Gastroesophageal sphincter (tissue), 4 donors: ENCODE data around the gene DHX57. TPM values are rescaled to one million over a fixed set of nuclear protein-coding genes. Genes with fewer than 3 reads are reported as not detected.

Experiments used
- ATAC-seq: fragments of 150-250 bp; one replicate; pipeline ENCODE4 v1.9.1; 2016; ENCODE audit warnings: mild to moderate bottlenecking, moderate library complexity
- H3K27ac ChIP-seq, 4 donors: fragments of 200-600 bp; sonication (generic) in 3 of 4; 1 replicate in 3 of 4; 2 replicates in 1 of 4; pipeline ENCODE4 v1.5.1; 2016 to 2019
- H3K27me3 ChIP-seq: fragments of 200-600 bp; sonication (generic); one replicate; pipeline ENCODE4 v1.5.1; 2019
- H3K36me3 ChIP-seq, 2 donors: fragments of 200-600 bp; sonication (generic); one replicate each; pipeline ENCODE4 v1.5.1; 2019; ENCODE audit warnings: control low read depth in 1 of 2
- H3K4me1 ChIP-seq, 3 donors: fragments of 200-600 bp; sonication (generic); 1 replicate in 2 of 3; 2 replicates in 1 of 3; pipeline ENCODE4 v1.5.1; 2016 to 2019; ENCODE audit warnings: control low read depth in 2 of 3
- H3K4me3 ChIP-seq, 2 donors: fragments of 200-600 bp; sonication (generic); one replicate each; pipeline ENCODE4 v1.5.1; 2019; ENCODE audit warnings: mild to moderate bottlenecking in 1 of 2, moderate library complexity in 1 of 2
- H3K9me3 ChIP-seq, 3 donors: fragments of 200-600 bp; sonication (generic); one replicate each; pipeline ENCODE4 v1.5.1; 2017 to 2019; ENCODE audit warnings: control low read depth in 2 of 3
- EP300 ChIP-seq: sonication (generic); formaldehyde crosslinking; IDR thresholded peaks from one replicate; pipeline ENCODE4 v1.6.1; 2017; ENCODE audit warnings: antibody characterized with exemption, mild to moderate bottlenecking
- POLR2A ChIP-seq, 2 donors: fragments of 450-650 bp; IDR thresholded peaks; one replicate each; pipeline ENCODE4 v1.6.1; 2017; ENCODE audit warnings: antibody characterized with exemption in 2 of 2, mild to moderate bottlenecking in 2 of 2, moderate library complexity in 1 of 2
- POLR2AphosphoS5 ChIP-seq: sonication (generic); formaldehyde crosslinking; IDR thresholded peaks from one replicate; pipeline ENCODE4 v1.6.1; 2017; ENCODE audit warnings: antibody characterized with exemption
- WGBS, 2 donors: methylation state at CpG; one replicate each; pipeline ENCODE4 v1.1.5; 2018; ENCODE audit warnings: low coverage in 1 of 2; 5-methylcytosine and 5-hydroxymethylcytosine counted together
- total RNA-seq, 4 donors: library from RNA; depleted of rRNA; stranded (reverse); fragments of >200 nt; gene quantifications; one replicate each; pipeline ENCODE4 v1.1.0, GENCODE V29; 2016
- TF ChIP-seq, protein P1 (sequence below), 4 experiments: fragments of 200-600 bp in 2 of 4; fragments of 450-650 bp in 2 of 4; sonication (generic) in 1 of 4; IDR thresholded peaks; one replicate each; pipeline ENCODE4 v1.5.1; 2017 to 2019; ENCODE audit warnings: antibody characterized with exemption in 4 of 4, mild to moderate bottlenecking in 2 of 4, moderate library complexity in 2 of 4

Gene DHX57
- total RNA-seq, 4 donors from 2014 or later = 10.9 to 24.1 (median 20.1) TPM

DNA sequence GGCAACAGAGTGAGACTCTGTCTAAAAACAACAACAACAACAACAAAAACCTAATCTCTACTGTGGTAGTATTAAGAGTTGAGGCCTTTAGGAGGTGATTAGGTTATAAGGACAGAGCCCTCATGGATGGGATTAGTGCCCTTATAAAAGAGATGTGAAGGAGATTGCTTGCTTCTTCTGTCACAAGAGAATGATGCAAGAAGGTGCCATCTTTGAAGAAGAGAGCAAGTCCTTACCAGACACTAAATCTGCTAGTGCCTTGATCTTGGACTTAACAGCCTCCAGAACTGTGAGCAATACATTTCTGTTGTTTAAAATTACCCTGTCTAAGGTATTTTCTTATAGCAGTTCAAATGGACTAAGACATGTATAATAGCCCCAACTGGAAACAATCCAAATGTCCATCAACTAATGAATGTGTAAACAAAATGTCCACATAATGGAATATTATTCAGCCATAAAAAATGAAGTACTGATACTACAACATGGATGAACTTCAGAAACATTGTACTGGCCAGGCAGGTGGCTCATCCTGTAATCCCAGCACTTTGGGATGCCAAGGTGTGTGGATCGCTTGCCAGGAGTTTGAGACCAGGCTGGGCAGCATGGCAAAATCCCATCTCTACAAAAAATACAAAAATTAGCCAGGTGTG is 12.3 kb upstream of the DHX57 start:
- ATAC-seq = no peak
- H3K4me3 ChIP-seq = no peak overlapping the region
- H3K36me3 ChIP-seq = peaks cover 0 to 18% of the 10 kb centered on the region in 2 donors
- 83% methylated on average over 1 of the region's 1 CpG; no CpG with 5 or more reads in 1 of the 2 donors for WGBS, 2 donors
- no peak for TF ChIP-seq EP300
- TF ChIP-seq, protein P1, sequence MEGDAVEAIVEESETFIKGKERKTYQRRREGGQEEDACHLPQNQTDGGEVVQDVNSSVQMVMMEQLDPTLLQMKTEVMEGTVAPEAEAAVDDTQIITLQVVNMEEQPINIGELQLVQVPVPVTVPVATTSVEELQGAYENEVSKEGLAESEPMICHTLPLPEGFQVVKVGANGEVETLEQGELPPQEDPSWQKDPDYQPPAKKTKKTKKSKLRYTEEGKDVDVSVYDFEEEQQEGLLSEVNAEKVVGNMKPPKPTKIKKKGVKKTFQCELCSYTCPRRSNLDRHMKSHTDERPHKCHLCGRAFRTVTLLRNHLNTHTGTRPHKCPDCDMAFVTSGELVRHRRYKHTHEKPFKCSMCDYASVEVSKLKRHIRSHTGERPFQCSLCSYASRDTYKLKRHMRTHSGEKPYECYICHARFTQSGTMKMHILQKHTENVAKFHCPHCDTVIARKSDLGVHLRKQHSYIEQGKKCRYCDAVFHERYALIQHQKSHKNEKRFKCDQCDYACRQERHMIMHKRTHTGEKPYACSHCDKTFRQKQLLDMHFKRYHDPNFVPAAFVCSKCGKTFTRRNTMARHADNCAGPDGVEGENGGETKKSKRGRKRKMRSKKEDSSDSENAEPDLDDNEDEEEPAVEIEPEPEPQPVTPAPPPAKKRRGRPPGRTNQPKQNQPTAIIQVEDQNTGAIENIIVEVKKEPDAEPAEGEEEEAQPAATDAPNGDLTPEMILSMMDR (IDR thresholded peaks at IDR 0.05) = no peak
- no peak for TF ChIP-seq POLR2AphosphoS5
- TF ChIP-seq POLR2A (IDR thresholded peaks at IDR 0.05) = no peak
- no peaks in the 10 kb centered on the region for H3K27me3 ChIP-seq
- no peaks in the 10 kb centered on the region for H3K9me3 ChIP-seq
- no peaks in the 10 kb centered on the region for H3K4me1 ChIP-seq
- no peak overlapping the region for H3K27ac ChIP-seq

DNA sequence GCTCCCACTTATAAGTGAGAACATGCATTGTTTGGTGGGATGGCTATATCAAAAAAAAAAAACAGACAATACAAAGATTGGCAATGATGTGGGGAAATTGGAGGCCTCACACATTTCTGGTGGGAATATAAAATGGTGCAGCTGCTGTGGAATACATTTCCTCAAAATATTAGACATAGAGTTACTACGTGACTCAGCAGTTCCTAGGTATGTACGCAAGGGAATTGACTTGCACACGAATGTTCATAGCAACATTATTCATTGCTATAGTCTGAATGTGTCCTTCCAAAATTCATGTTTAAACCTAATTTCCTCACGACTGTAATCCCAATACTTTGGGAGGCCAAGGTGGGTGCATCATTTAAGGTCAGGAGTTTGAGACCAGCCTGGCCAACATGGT is 11.6 kb upstream of the DHX57 start:
- no peak overlapping the region for H3K4me3 ChIP-seq
- H3K9me3 ChIP-seq = no peaks in the 10 kb centered on the region
- WGBS, 2 donors = 92 to 98% methylated on average over 4 of the region's 4 CpGs
- no peaks in the 10 kb centered on the region for H3K4me1 ChIP-seq
- TF ChIP-seq EP300 (no peak), POLR2AphosphoS5 (no peak), POLR2A (IDR thresholded peaks at IDR 0.05) (no peak)
- TF ChIP-seq, protein P1 (IDR thresholded peaks at IDR 0.05) = no peak
- no peak overlapping the region for H3K27ac ChIP-seq
- ATAC-seq = no peak
- no peaks in the 10 kb centered on the region for H3K27me3 ChIP-seq
- H3K36me3 ChIP-seq = peaks cover 0 to 20% of the 10 kb centered on the region in 2 donors

GRCh38 chr2:38886063-38886462 is 10.3 kb upstream of the DHX57 start:
- H3K27ac ChIP-seq = no peak overlapping the region
- no peak for TF ChIP-seq POLR2AphosphoS5
- TF ChIP-seq POLR2A (IDR thresholded peaks at IDR 0.05) = no peak
- TF ChIP-seq, protein P1 (IDR thresholded peaks at IDR 0.05) = no peak
- no peak for TF ChIP-seq EP300

DNA sequence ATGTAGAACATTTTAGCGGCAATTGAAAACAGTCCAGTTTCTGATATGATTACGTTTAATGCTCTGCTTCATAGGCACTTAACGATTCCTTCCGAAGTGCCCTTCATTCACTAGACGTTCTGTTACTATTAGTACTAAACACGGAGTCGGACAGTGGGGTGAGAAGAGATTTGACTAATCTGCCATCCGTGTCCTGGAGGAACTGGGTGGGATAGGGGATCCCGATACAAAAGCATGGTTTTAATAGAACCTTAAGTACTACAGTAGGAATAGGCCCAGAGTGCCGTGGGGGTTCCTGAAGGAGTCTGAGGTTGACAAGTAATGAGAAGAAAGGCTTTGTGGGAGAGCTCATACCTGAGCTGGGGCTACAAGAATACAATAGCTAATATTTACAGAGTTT is 673 bp upstream of the DHX57 start:
- ATAC-seq = no peak
- Histone ChIP-seq H3K4me3 (peak overlapping the region; percentile 55 to 73), H3K9me3 (no peaks in the 10 kb centered on the region), H3K27ac (peak overlapping the region in 2 of 4 donors; percentile 79 to 81), H3K27me3 (no peaks in the 10 kb centered on the region), H3K36me3 (peaks cover 0 to 12% of the 10 kb centered on the region in 2 donors), H3K4me1 (peaks cover 2 to 26% (median 4%) of the 10 kb centered on the region in 3 donors)
- TF ChIP-seq EP300 (no peak), POLR2AphosphoS5 (no peak)
- WGBS, 2 donors = 11 to 14% methylated on average over 3 to 7 of the region's 10 CpGs

More at GRCh38 chr2:38886063-38886462, 10.3 kb upstream of the DHX57 start:
- H3K9me3 ChIP-seq = no peaks in the 10 kb centered on the region
- no peaks in the 10 kb centered on the region for H3K27me3 ChIP-seq
- no peak for ATAC-seq
- no peaks in the 10 kb centered on the region for H3K4me1 ChIP-seq
- peaks cover 0 to 33% of the 10 kb centered on the region in 2 donors for H3K36me3 ChIP-seq
- H3K4me3 ChIP-seq = no peak overlapping the region

DNA sequence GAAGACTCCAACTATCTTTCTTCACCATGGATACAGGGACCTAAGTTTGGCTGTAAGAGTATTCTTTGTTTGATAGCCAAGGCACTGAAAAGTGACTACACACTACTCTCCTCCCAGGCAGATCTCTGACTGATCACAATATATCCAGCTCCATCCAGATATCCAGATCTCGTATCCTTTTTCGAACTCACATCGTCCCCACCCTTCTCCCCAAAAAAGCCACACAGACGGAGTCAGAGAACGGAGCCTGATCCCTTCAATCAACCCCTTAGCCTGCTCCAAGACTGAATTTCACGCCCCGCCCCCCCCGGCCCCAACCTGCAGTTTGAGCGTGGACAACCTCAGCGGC is 533 bp downstream of the DHX57 start:
- Histone ChIP-seq H3K36me3 (peaks cover 0 to under 1% of the 10 kb centered on the region in 2 donors), H3K9me3 (no peaks in the 10 kb centered on the region), H3K27me3 (no peaks in the 10 kb centered on the region), H3K4me1 (peaks cover 2 to 26% (median 4%) of the 10 kb centered on the region in 3 donors), H3K4me3 (peak overlapping the region; percentile 55 to 73), H3K27ac (peak overlapping the region; percentile 1 to 84 (median 80))
- TF ChIP-seq EP300 = no peak
- TF ChIP-seq, protein P1 (IDR thresholded peaks at IDR 0.05) = no peak
- 0 to 1% methylated on average over 5 to 7 of the region's 10 CpGs for WGBS, 2 donors
- peak; percentile 8 for ATAC-seq
